Measurements from ENCODE around the gene NUCB2. TPM values are rescaled to one million over a fixed set of nuclear protein-coding genes. Genes with fewer than 3 reads are reported as not detected.
A peak's percentile ranks its signal among the peaks of the same experiment; 100 is the strongest.

NUCB2 gene
- polyA plus RNA-seq, 1 of the 3 experiments (the other 2 are of a cell fraction) = 25.0 TPM

- Histone ChIP-seq H3K27ac (ENCODE audit: low read depth in 2 of 2, low read length in 1 of 2) (no peak overlapping the region), H3K27me3 (ENCODE audit: insufficient read depth) (no peaks in the 10 kb centered on the region), H3K4me3 (ENCODE audit: low read depth in 2 of 2, low read length in 1 of 2) (no peak overlapping the region), H3K79me2 (ENCODE audit: insufficient read depth) (no peaks in the 10 kb centered on the region), H3K36me3 (replicated peaks in 1 of 2; ENCODE audit: control insufficient read depth in 1 of 2, insufficient read depth in 2 of 2, low read length in 1 of 2) (no peaks in the 10 kb centered on the region), H4K20me1 (ENCODE audit: insufficient read depth) (no peaks in the 10 kb centered on the region), H3K4me2 (peak overlapping the region; percentile 11; the same call in 1 of the 2 replicates), H3K9ac (no peak overlapping the region), H2AFZ (ENCODE audit: low read depth) (no peak overlapping the region), H3K9me3 (no peaks in the 10 kb centered on the region), H3K9me2 (no peaks in the 10 kb centered on the region), H3K4me1 (ENCODE audit: control insufficient read depth in 1 of 2, insufficient read depth in 2 of 2, low read depth in 1 of 2, low read length in 1 of 2) (peaks cover 0 to 4% of the 10 kb centered on the region in 2 experiments; a peak in 1 of 4 replicates), H3F3A (replicated peaks; ENCODE audit: insufficient read depth) (no peaks in the 10 kb centered on the region)
- TF ChIP-seq CHD2 (IDR thresholded peaks at IDR 0.05; ENCODE audit: low read length, partially characterized antibody) (no peak), GABPA (IDR thresholded peaks at IDR 0.05; ENCODE audit: low read depth) (no peak), EZH2phosphoT487 (IDR thresholded peaks at IDR 0.05; ENCODE audit: borderline replicate concordance, low read depth) (no peak)
- WGBS (ENCODE audit: low lambda C conversion rate) = 77% methylated on average over 4 of the region's 4 CpGs
- CTCF ChIA-PET = interaction anchor here (18.5 kb wide), 1 partner anchor 132 kb away, joined by 1101 read pairs; no protein-coding TSS in a partner anchor
- DNase-seq = no peak
- POLR2A ChIA-PET = no interaction called here
Observed at GRCh38 chr11:17381156-17381555, 104.6 kb downstream of the NUCB2 start.

Other genes starting within 250 kb of the NUCB2 start
- 950 and 997 TPM in 2 replicates for gene RPS13, start 199.1 kb upstream of the NUCB2 start, polyA plus RNA-seq (2012; rRNA removed)
- gene PIK3C2A, start 68.8 kb upstream of the NUCB2 start, polyA plus RNA-seq (2012; rRNA removed) = 9.3 and 13.3 TPM in 2 replicates
- gene NCR3LG1, start 75.1 kb downstream of the NUCB2 start, polyA plus RNA-seq (2012; rRNA removed) = 0.67 and 1.2 TPM in 2 replicates
- 0.13 and 0.23 TPM in 2 replicates for gene KCNJ11, start 111.9 kb downstream of the NUCB2 start, polyA plus RNA-seq (2012; rRNA removed)
- gene ABCC8, start 200.1 kb downstream of the NUCB2 start, polyA plus RNA-seq (2012; rRNA removed) = 0.71 and 1.1 TPM in 2 replicates

Data from SK-N-SH (cell line).